ENCODE data around the gene UXS1.

The UXS1 gene

DNA sequence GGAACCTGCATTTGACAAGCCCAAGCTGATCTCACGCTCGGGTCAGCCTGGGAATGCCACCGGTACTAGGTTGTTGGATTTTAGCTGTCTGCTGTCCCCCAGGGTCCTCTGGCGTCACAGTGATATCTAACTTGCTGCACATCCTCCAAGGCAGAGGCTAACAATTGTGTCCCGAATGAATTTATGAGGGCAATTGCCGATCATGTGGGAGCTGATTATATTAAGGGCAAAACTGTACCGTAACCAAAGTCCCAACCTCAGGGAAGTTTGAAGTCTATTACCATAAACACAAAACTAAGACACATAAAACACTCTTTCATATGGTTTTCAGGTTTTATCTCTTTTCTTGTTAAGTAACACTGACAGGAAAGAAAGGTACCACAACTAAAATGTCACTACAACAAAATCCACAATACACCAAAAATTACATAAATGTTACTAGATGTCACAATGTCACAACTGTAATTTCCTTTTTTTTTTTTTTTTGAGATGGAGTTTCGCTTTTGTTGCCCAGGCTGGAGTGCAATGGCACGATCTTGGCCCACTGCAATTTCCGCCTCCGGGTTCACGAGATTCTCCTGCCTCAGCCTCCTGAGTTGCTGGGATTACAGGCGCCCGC is 6.7 kb downstream of the UXS1 start:
- no peak for DNase-seq

DNA sequence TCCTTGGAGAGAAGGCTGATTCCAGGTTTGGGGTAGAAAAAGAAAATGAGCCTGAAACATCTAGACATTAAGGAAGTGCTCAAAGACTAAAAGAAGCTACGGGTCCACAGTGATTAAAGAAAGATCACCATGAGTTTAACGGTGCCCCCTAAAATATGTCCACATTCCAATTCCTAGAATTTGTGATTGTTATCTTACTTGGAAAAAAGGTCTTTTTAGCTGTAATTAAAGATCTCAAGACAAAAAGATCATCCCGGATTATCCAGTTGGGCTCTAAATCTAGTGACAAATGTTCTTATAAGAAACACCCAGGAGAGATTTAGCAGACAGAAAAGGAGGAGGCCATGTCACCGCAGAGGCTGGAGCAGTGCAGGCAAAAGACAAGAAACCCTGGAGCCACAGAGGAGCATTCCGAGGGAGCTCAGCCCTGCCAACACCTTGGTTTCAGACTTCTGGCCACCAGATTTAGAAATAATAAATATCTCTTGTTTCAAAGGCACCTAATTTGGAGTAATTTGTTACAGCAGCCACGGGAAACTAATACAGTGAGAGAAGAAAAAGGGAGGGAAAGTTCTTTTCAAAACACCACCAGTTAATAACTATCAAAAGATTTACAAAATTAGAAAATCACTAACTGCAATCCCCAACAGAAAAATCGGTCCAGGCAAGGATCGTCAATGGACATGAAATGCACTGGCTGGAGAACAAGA is 8.5 kb downstream of the UXS1 start:
- DNase-seq = no peak

DNA sequence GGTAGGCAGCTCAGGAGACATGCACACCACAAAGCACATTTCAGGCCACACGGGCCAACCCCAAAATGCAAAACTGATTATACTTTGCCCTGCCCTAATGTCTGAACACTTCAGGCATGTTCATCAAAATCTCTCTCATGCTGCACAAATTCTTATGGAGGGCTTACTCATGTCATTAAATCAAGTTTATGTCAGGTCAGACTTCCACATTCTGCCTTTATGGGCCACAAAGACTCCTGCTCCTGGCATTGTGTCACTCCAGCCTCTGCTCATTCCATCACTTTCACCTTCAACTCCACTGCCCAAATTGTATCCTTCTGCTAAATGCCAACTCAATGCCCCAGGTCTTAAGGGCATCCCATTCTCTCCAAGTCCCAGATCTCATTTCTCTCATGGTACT is 9.2 kb downstream of the UXS1 start:
- DNase-seq = no peak

GRCh38 chr2:106184394-106184793 is 9.7 kb downstream of the UXS1 start:
- DNase-seq = no peak

GRCh38 chr2:106183101-106183696 is 10.9 kb downstream of the UXS1 start:
- DNase-seq = no peak

GRCh38 chr2:106181064-106181463 is 13.0 kb downstream of the UXS1 start:
- DNase-seq = no peak

DNA sequence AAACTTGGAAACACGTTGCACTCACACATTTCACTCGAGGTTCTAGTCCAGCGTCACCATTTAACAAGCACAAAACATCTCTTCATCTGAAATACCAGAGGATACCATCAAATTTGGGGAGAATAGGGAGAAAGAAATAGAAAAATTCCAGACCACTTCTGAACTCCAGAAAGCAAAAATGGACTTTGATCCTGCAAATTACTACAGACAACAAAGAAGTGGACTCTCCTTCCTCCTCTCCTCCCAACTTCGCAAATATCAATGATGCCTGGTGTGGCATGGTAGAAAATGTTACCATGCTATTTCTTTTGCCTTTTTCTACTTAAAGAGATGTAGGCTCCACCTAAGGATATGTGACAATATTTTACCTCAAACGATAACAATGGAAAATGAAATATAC is 13.5 kb downstream of the UXS1 start:
- DNase-seq = no peak

DNA sequence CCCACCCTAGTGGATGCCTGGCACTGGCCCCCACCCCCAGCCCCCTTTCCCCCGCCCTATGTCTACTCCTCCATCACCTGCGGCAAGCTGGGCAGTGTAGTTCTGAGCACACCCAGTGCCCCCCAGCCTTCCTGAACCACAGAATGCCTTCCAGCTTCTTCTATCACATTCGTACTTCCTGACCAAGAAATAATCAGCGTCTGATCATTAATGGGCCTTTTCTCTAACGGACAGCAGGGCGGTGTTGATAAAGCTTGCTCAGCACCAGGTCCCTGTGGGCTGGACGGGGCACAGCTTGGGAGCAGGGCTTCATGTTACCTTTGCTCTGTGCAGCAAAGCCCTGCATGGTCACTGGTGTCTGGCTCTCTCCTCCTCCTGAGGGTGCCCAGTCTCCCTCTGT is 15.4 kb downstream of the UXS1 start:
- DNase-seq = no peak

DNA sequence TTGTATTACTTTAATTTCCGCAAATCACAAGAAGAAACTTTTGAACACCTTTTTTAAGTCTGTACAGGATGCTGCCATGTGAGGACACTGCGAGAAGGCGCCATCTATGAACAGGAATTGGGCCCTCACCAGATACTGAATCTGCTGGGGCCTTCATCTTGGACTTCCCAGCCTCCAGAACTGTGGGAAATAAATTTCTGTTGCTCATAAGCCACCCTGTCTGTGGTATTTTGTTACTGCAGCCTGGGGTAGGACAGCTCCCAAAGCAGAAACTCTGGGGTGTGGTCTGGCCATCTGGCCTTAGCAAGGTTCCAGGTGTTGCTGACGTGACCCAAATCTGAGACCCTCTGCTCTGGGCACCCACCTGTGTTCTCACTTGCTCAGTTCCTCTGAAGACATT is 16.5 kb downstream of the UXS1 start:
- no peak for DNase-seq

DNA sequence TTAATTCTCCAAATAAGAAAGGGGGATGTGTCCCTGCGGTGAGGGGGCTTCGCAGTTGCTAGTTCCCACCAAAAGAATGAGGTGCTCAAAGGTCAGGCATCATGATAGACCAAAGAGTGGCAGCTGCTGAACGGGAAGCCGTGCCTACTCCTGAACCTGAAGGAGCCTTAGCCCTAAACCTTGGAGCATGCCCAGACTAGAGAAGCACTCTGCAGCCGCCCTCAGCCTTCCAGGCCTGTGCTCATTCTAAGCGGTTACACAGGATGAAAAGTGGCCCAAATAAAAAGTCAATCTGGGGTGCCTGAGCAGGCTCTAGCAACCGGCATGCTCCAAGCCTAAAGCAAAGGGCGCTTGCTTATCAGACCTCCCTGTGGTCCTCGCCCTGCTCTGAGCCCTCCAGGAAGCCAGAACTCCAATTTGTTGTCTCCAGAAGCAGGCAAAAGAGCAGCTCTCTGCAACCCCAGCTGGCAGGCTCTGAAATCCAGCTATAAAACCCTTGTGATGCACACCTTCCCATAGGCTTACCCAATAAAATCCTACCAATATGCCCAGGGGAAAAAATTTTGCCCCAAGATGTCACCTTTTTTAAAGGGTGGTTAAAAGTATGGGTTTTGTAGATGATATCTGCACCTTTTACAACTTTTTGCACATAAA is 17.5 kb downstream of the UXS1 start:
- DNase-seq = no peak

GRCh38 chr2:106175086-106175850 is 18.8 kb downstream of the UXS1 start:
- no peak for DNase-seq

DNA sequence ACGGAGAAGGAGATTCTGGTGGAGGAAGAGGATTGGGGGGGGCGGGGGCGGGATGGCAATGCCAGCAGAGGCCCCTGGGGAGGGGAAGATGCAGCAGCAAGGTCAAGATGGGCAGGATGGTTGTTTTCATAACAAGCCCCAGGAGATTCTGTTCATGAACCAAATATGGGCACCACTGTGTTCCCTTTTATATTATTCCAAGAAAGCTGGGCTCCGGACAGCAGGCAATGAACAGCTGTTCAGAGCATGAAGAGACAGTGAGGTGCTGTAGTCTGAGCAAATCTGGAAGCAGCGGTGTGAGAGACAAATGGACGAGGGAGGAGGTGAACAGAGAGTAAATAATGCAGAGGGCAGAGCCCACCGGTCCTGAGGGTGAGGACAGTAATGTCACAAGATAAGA is 20.0 kb downstream of the UXS1 start:
- DNase-seq = no peak

GRCh38 chr2:106172649-106173048 is 21.5 kb downstream of the UXS1 start:
- no peak for DNase-seq

- DNase-seq = no peak
Observed at GRCh38 chr2:106168657-106169056, 25.4 kb downstream of the UXS1 start.

DNA sequence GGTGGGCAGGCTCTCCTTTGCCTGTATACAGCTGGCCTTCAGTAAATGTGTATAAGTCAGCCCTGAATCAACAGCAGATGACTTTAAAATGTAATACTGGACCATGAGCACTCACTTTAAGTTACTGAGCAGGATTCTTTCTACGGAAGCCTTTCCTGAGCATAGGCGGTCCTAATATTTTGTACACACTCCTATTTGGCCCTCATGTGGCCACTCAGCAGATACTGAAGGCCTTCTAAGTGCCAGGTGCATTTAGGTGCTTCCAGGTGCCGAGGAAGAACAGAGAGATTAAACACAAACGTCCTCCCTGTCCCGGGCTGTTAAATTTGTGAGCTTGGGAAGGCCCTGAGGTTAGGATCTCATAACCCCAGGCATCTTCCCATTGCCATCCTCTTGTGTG is 27.0 kb downstream of the UXS1 start:
- no peak for DNase-seq

DNA sequence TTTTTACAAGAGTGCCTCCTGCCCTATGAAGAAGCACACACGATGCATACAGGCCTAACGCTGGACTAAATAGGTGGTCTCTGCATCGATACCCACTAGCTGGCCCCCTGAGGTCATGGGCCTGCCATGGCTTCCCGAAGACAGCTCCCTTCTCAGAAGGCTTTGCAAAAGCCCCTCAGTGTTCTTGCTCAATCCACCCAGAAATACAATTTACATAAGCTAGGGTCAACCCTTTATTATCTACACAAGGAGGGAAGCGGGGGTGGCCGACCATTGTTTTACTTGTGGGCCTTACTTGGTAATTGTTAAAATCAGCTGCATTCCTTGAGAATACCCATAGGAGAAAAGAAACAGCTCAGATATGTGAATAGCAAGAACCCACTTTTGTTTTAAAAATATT is 28.5 kb downstream of the UXS1 start:
- DNase-seq = no peak

DNA sequence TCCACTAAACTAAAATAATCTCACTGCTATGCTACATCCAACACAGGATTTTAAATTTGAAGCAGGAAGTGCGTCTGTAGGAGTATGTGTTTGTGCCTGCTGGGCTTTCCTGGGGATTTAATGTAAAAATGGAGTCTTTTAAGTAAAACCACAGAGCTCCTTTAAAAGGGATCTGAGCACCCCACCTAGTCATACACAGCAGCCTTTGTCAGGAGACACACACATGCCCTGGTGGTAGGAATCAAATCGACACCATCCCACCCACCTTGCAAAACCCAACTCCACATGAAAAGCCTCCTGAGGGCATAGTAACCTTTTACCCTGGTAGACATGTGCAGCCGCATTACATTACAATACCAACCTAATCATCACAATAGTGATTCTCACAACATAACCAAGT is 29.1 kb downstream of the UXS1 start:
- DNase-seq = no peak

DNA sequence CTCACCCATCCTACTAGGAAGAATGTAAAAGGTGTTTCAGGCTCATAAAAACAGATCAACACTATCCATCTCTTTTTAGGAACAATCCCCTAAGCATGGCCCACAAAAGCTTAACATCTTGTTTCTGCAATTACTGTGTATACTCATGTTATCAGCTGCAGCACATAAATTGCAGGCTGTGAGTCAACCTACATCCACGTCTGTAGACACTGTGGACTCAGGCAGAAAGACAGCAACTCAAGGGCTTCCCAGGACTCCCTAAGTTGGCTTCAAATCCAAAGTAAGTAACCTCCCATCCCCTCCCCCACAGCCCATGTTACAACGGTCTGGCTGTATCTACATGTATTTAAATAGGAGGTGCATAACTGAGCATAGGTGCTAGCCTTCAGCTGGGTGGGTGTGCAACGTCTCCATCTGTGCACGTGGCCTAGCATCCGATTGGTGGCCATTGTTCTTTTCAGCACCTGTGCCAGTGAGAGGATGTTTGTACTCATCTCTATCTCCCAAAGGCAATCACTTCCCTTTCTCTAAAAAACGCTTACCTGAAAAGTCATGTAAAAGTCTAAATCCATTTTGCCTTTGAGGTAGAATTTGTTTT is 30.1 kb downstream of the UXS1 start:
- no peak for DNase-seq

DNA sequence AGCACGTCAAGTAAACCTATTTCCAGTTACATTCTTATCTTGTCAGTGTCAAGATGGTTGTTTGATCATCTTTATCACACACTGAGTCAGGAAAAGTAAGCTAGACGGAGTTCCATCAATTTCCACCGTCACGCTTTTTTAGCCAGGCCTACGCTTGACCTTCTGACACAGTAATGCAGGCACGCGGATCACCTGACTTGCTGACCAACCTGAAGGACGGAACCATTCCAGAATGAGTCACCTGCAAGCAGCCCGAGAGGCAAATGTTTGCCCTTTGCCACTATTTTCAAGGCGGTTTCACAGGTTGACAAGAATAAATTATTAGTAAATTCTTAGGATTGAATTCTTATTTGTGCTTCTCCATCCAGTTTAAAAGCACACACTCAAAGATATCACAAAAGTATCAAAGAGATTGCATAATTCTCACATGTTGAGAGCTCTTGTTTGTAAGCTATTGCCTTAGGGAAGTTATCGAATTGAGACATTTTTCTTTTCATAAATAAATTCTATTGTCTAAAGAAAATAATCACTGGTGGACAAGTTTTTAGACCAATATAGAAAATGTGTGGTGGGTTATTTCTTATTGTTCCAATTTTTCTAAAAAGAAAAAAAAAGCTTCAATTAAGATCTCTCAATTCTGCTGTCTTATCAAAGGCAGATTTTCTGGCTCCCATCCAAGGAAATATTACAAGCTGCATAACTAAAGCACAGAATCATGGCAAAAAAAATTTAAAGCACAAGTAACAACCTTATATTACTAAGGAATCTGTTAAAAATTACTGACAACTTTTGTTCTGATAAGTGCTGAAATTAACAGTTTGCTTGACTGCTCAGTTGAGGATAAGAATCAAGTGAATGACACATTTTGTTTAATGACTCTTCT is 31.9 kb downstream of the UXS1 start:
- DNase-seq = no peak

DNA sequence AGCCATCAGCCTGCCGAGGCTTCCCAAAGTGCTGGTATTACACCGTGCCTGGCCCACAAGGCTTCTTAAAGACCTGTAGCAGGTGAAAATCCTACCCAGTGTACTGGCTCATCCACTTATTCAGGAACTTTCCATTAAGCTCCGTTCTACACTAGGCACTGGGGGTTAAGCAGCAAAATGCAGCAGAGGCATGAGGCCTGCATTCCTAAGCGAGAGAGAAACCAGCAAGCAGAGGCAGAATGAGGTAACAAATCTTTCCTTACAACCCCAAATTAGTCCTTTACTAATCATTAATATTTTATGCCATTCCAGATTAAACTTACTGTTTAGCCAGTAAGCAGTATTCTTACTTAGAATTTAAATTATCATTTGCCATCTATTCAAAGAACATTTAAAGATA is 32.8 kb downstream of the UXS1 start:
- DNase-seq = no peak

DNA sequence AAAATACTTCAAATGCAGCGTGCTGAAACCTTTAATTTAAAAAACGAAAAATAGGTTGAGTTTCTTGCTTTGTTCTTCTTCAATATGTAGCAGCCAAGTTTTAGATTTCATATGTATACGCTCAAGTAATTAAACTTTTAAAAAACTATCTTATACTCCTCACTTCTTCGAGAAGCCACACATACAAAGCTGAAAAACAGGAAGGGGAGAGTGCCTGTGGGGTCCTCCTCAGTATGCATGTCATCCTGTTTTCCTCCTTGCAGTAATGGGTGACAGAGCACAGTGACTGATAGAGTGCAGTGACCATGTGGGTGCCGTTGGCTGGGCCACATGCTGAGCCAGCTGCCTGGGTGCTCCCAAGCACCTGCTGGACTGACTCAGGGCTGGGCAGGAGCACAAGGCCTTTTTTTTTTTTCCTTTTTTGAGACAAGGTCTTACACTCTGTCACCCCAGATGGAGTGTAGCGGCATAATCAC is 33.3 kb downstream of the UXS1 start:
- DNase-seq = no peak

Measured in NCI-H2107 (cell line).